Measurements from ENCODE around the gene PPP1R2C. TPM values are rescaled to one million over a fixed set of nuclear protein-coding genes. Genes with fewer than 3 reads are reported as not detected.

The PPP1R2C gene
- total and polyA plus RNA-seq, 2 of the 8 experiments (the other 6 are each of a cell fraction or from before 2014, with no cell fraction given), result not detected

- no peak for TF ChIP-seq CHD7 (IDR thresholded peaks at IDR 0.05; ENCODE audit: insufficient replicate concordance, low read length)
- TF ChIP-seq BRCA1 (IDR thresholded peaks at IDR 0.05; ENCODE audit: low read depth, low read length), result no peak
- TF ChIP-seq TCF12 (IDR thresholded peaks at IDR 0.05; ENCODE audit: low read depth, low read length), result no peak
- no peak for TF ChIP-seq MAFK (IDR thresholded peaks at IDR 0.05; ENCODE audit: low read depth, low read length)
- no peak for TF ChIP-seq CEBPB (IDR thresholded peaks at IDR 0.05; ENCODE audit: low read depth, low read length)
- no peak for TF ChIP-seq KDM5A (IDR thresholded peaks at IDR 0.05; ENCODE audit: low read length)
These were observed 45.5 kb upstream of the PPP1R2C start (continued) for GRCh38 chrX:42823443-42823842.
